ENCODE measurements around the gene RBP3. TPM values are rescaled to one million over a fixed set of nuclear protein-coding genes. Genes with fewer than 3 reads are reported as not detected.

The RBP3 gene
- total RNA-seq, 1 experiment from 2014 or later = not detected

DNA sequence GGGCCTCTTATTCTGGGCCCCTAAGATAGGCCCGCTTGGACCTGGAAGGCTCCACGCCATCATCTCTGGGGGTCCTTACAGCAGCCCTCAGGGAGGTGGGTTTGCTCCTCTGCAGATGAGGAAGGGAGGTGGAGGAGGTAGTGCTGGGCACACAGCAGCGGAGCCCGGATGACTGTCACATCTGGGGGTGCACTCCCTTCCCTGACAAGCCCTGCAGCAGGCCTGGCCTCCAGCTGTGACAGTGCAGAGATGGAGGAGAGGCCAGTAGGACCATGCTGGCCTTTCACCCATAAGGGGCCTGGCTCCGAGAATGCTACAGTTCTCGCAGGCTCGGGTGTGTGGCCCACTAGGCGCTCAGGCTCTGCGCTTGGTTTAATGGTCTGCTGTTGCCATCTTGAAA is 16.7 kb upstream of the RBP3 start:
- ATAC-seq (no peak), DNase-seq (ENCODE audit: low read depth, low spot score) (no peak)
- ChIA-PET CTCF (interaction anchor here (1.7 kb wide), 1 partner anchor 9 kb away, joined by 6 read pairs; no protein-coding TSS in a partner anchor), RAD21 (ENCODE audit: low non-redundant PET in 1 of 2, low total read pairs in 2 of 2, uncharacterized antibody in 2 of 2, unreplicated experiment in 2 of 2) (no interaction called here), POLR2A (no interaction called here)
- Histone ChIP-seq H3K27ac (ENCODE audit: low read depth, low read length) (no peak overlapping the region), H3K36me3 (ENCODE audit: control insufficient read depth in 1 of 2, insufficient read depth in 2 of 2, low read length in 2 of 2) (no peaks in the 10 kb centered on the region), H3K4me2 (ENCODE audit: low read length) (no peak overlapping the region), H3K9ac (ENCODE audit: low read length) (no peak overlapping the region), H3K27me3 (ENCODE audit: insufficient read depth, low read length) (0 out of 2 replicates have a peak, but pooled peaks cover 9% of the 10 kb centered on the region), H4K20me1 (ENCODE audit: insufficient read depth) (no peaks in the 10 kb centered on the region), H2AFZ (ENCODE audit: low read depth, low read length, poor library complexity, severe bottlenecking) (no peak overlapping the region), H3K79me2 (ENCODE audit: insufficient read depth, low read length) (no peaks in the 10 kb centered on the region), H3K9me3 (ENCODE audit: control insufficient read depth in 1 of 2, insufficient read depth in 1 of 2, low read depth in 1 of 2, low read length in 2 of 2) (no peaks in the 10 kb centered on the region), H3K4me3 (replicated peaks in 1 of 2; ENCODE audit: low read depth in 1 of 2, low read length in 2 of 2) (no peak overlapping the region), H3K4me1 (ENCODE audit: control insufficient read depth in 1 of 2, insufficient read depth in 2 of 2, low read length in 2 of 2) (peaks cover under 1 to 13% of the 10 kb centered on the region in 2 experiments; a peak in 2 of 4 replicates), H3K9me2 (ENCODE audit: insufficient read depth) (no peaks in the 10 kb centered on the region)
- TF ChIP-seq POLR2A (IDR thresholded peaks at IDR 0.05; ENCODE audit: borderline replicate concordance, extremely low read depth, insufficient read depth, insufficient read length) (no peak), ZNF274 (IDR thresholded peaks at IDR 0.05; ENCODE audit: low read depth, low read length) (no peak), YY1 (IDR thresholded peaks at IDR 0.05; ENCODE audit: extremely low read depth, insufficient replicate concordance, low read depth, low read length) (no peak), POLR2AphosphoS5 (IDR thresholded peaks at IDR 0.05; ENCODE audit: low read depth, low read length) (no peak), SP1 (IDR thresholded peaks at IDR 0.05; ENCODE audit: low read depth) (no peak), SRF (IDR thresholded peaks at IDR 0.05; ENCODE audit: low read depth) (no peak), JUND (IDR thresholded peaks at IDR 0.05) (no peak), TCF7L2 (IDR thresholded peaks at IDR 0.05; ENCODE audit: borderline replicate concordance, extremely low read depth, insufficient read depth, insufficient read length) (no peak)
- TF ChIP-seq, protein P1, sequence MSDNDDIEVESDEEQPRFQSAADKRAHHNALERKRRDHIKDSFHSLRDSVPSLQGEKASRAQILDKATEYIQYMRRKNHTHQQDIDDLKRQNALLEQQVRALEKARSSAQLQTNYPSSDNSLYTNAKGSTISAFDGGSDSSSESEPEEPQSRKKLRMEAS (IDR thresholded peaks at IDR 0.05) = no peak
- TF ChIP-seq, protein P2, sequence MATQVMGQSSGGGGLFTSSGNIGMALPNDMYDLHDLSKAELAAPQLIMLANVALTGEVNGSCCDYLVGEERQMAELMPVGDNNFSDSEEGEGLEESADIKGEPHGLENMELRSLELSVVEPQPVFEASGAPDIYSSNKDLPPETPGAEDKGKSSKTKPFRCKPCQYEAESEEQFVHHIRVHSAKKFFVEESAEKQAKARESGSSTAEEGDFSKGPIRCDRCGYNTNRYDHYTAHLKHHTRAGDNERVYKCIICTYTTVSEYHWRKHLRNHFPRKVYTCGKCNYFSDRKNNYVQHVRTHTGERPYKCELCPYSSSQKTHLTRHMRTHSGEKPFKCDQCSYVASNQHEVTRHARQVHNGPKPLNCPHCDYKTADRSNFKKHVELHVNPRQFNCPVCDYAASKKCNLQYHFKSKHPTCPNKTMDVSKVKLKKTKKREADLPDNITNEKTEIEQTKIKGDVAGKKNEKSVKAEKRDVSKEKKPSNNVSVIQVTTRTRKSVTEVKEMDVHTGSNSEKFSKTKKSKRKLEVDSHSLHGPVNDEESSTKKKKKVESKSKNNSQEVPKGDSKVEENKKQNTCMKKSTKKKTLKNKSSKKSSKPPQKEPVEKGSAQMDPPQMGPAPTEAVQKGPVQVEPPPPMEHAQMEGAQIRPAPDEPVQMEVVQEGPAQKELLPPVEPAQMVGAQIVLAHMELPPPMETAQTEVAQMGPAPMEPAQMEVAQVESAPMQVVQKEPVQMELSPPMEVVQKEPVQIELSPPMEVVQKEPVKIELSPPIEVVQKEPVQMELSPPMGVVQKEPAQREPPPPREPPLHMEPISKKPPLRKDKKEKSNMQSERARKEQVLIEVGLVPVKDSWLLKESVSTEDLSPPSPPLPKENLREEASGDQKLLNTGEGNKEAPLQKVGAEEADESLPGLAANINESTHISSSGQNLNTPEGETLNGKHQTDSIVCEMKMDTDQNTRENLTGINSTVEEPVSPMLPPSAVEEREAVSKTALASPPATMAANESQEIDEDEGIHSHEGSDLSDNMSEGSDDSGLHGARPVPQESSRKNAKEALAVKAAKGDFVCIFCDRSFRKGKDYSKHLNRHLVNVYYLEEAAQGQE (IDR thresholded peaks at IDR 0.05; ENCODE audit: low read depth) = no peak
- intact Hi-C loops (cut with micrococcal nuclease) = no loop called here
- no TSS peak for BruUV-seq (replicated peaks)
